Endothelial cell of umbilical vein (primary cell): ENCODE results near the gene NUDT3. TPM values are rescaled to one million over a fixed set of nuclear protein-coding genes. Genes with fewer than 3 reads are reported as not detected.

Experiments used
- BruUV-seq: library from RNA; stranded (reverse); fragments of 400-500 nt; replicated peaks from 2 replicates; lab custom pipeline; 2021; lab: Mats Ljungman, UMichigan
- CTCF ChIA-PET: fragments of 300-600, 350-600 bp; sonication (Branson Sonifier 250); formaldehyde crosslinking; loops from one replicate; lab custom pipeline; 2021; ENCODE audit warnings: antibody characterized with exemption, inconsistent platforms; lab: Charles Lee
- POLR2A ChIA-PET: fragments of 300-600, 350-600 bp; sonication (Branson Sonifier 250); formaldehyde crosslinking; loops from one replicate; lab custom pipeline; 2021; ENCODE audit warnings: antibody characterized with exemption, inconsistent platforms; lab: Charles Lee
- DNase-seq: peaks from one replicate; pipeline ENCODE4 v3.0.0-alpha.2; 2011; ENCODE audit warnings: low read depth, low spot score
- FAIRE-seq: peaks from 2 replicates; lab custom pipeline; 2011; peaks lifted over from hg19 to GRCh38; lab: Jason Lieb, UNC
- H2AFZ ChIP-seq: 2 replicates; pipeline ENCODE4 v1.6.0; 2012; ENCODE audit warnings: low read depth, low read length, control low read depth, inconsistent platforms
- H3K27ac ChIP-seq: 2 replicates; pipeline ENCODE4 v1.5.1; 2011; ENCODE audit warnings: low read depth, mild to moderate bottlenecking, control low read depth, low read length, moderate library complexity; ENCODE audit not compliant: insufficient read depth
- H3K27me3 ChIP-seq, 2 experiments: 2 replicates each; pipeline versions ENCODE4 v1.6.0 to v1.6.1; 2011; ENCODE audit warnings: low read length in 2 of 2, mixed read lengths in 1 of 2; ENCODE audit not compliant: control insufficient read depth in 2 of 2, insufficient read depth in 2 of 2
- H3K36me3 ChIP-seq, 2 experiments: 2 replicates in 1 of 2; 3 replicates in 1 of 2; pipeline ENCODE4 v1.5.1; 2011; ENCODE audit warnings: low read length in 2 of 2, mild to moderate bottlenecking in 1 of 2, moderate library complexity in 1 of 2; ENCODE audit not compliant: control insufficient read depth in 2 of 2, insufficient read depth in 2 of 2; ENCODE audit errors: extremely low read depth in 1 of 2
- H3K4me1 ChIP-seq: 3 replicates; pipeline ENCODE4 v1.5.1; 2011; ENCODE audit warnings: mild to moderate bottlenecking, low read length; ENCODE audit not compliant: control insufficient read depth, insufficient read depth; ENCODE audit errors: extremely low read depth
- H3K4me2 ChIP-seq: 2 replicates; pipeline ENCODE4 v1.6.1; 2011; ENCODE audit warnings: low read length, control low read depth, mixed read lengths; ENCODE audit not compliant: insufficient read depth
- H3K4me3 ChIP-seq, 3 experiments: fragments of 200-600 bp in 1 of 3; sonication (generic), shearing (Covaris generic) in 1 of 3; replicated peaks in 1 of 3; 2 replicates each; pipeline ENCODE4 v1.5.1; 2011 to 2016; ENCODE audit warnings: control low read depth in 3 of 3, low read length in 3 of 3, mild to moderate bottlenecking in 2 of 3, inconsistent platforms in 1 of 3, low read depth in 1 of 3, moderate library complexity in 1 of 3; ENCODE audit not compliant: insufficient read depth in 1 of 3
- H3K79me2 ChIP-seq: 2 replicates; pipeline ENCODE4 v1.6.0; 2012; ENCODE audit warnings: low read length, inconsistent platforms; ENCODE audit not compliant: control insufficient read depth, insufficient read depth
- H3K9ac ChIP-seq: replicated peaks from 2 replicates; pipeline ENCODE3; 2011; ENCODE audit warnings: low read length, control low read depth; ENCODE audit not compliant: insufficient read depth; ENCODE audit errors: extremely low read depth
- H3K9me1 ChIP-seq: replicated peaks from 3 replicates; pipeline ENCODE4 v1.6.0; 2011; ENCODE audit warnings: mild to moderate bottlenecking, low read length; ENCODE audit not compliant: control insufficient read depth, insufficient read depth; ENCODE audit errors: extremely low read depth
- H3K9me3 ChIP-seq: replicated peaks from 2 replicates; pipeline ENCODE4 v1.5.1; 2012; ENCODE audit warnings: low read length, inconsistent platforms; ENCODE audit not compliant: control insufficient read depth, insufficient read depth
- H4K20me1 ChIP-seq: replicated peaks from 2 replicates; pipeline ENCODE3; 2011; ENCODE audit warnings: mild to moderate bottlenecking, low read length; ENCODE audit not compliant: control insufficient read depth, insufficient read depth; ENCODE audit errors: extremely low read depth
- CTCF ChIP-seq, 2 donors: IDR thresholded peaks; 1 replicate in 1 of 2; 2 replicates in 1 of 2; pipeline ENCODE4 v1.5.1; 2011; ENCODE audit warnings: low read length in 2 of 2, mild to moderate bottlenecking in 2 of 2, moderate library complexity in 2 of 2, control low read depth in 1 of 2, inconsistent platforms in 1 of 2, low read depth in 1 of 2; ENCODE audit not compliant: insufficient read depth in 1 of 2; ENCODE audit errors: extremely low read depth in 1 of 2
- EZH2 ChIP-seq: IDR thresholded peaks from 2 replicates; pipeline ENCODE4 v1.6.1; 2012; ENCODE audit warnings: borderline replicate concordance, low read depth, mild to moderate bottlenecking, moderate library complexity, low read length, inconsistent platforms; ENCODE audit not compliant: severe bottlenecking
- FOS ChIP-seq: IDR thresholded peaks from 2 replicates; pipeline ENCODE4 v1.6.1; 2011; ENCODE audit warnings: mild to moderate bottlenecking, low read length, moderate library complexity, borderline replicate concordance; ENCODE audit not compliant: insufficient read depth
- GATA2 ChIP-seq: IDR thresholded peaks from 2 replicates; pipeline ENCODE4 v1.7.0; 2011; ENCODE audit warnings: low read depth, mild to moderate bottlenecking, moderate library complexity, mixed read lengths, low read length; ENCODE audit not compliant: insufficient read length, insufficient read depth
- JUN ChIP-seq: IDR thresholded peaks from 2 replicates; pipeline ENCODE4 v1.6.1; 2011; ENCODE audit warnings: borderline replicate concordance, low read depth; ENCODE audit not compliant: insufficient read length, insufficient read depth
- MAX ChIP-seq: IDR thresholded peaks from 2 replicates; pipeline ENCODE4 v1.6.1; 2011; ENCODE audit not compliant: insufficient read depth, insufficient read length
- MYC ChIP-seq: IDR thresholded peaks from one replicate; pipeline ENCODE4 v1.6.1; 2011; ENCODE audit warnings: mild to moderate bottlenecking, low read depth, low read length
- POLR2A ChIP-seq: IDR thresholded peaks from 2 replicates; pipeline ENCODE4 v1.6.1; 2012; ENCODE audit warnings: low read depth, mild to moderate bottlenecking, control low read depth, low read length
- POLR2AphosphoS5 ChIP-seq: IDR thresholded peaks from 2 replicates; pipeline ENCODE4 v1.6.1; 2012; ENCODE audit warnings: low read depth, mild to moderate bottlenecking, control low read depth, low read length, moderate library complexity; ENCODE audit not compliant: insufficient read depth
- dilution Hi-C: fragments of 300-500 bp; cut with MboI; formaldehyde crosslinking; loops from one replicate; pipeline ENCODE4 v1.15.0; 2019; ENCODE audit warnings: low sequenced_read_pairs; ENCODE audit not compliant: extremely low pct_ligation_motif_present
- intact Hi-C: fragments of 100-400 bp; cut with micrococcal nuclease; formaldehyde crosslinking; loops from one replicate; pipeline ENCODE4 v1.10.0; 2022
- polyA plus RNA-seq, 4 experiments: library from polyadenylated mRNA; depleted of rRNA in 3 of 4; stranded (reverse) in 3 of 4; unstranded in 1 of 4; fragments of >200 nt; gene quantifications; 2 replicates each; pipeline versions ENCODE4 v1.2.1 to v1.2.3, GENCODE V29; 2011 to 2012; ENCODE audit warnings: missing spikeins in 1 of 4
- total RNA-seq: library from RNA; stranded (reverse); gene quantifications from 2 replicates; pipeline ENCODE4 v1.2.3, GENCODE V29; 2021

The NUDT3 gene
- total and polyA plus RNA-seq, 2 donors (not counting 3 experiments of a cell fraction or from before 2014, with no cell fraction given): 11.9 to 30.9 TPM

- Histone ChIP-seq H3K9me3 (no peaks in the 10 kb centered on the region), H3K9ac (peak overlapping the region; percentile 79), H3K4me2 (peak overlapping the region; percentile 98), H3K79me2 (peaks cover 51% of the 10 kb centered on the region), H3K27ac (peak overlapping the region; percentile 27), H4K20me1 (no peaks in the 10 kb centered on the region), H3K4me3 (peak overlapping the region; percentile 84 to 98 (median 96)), H2AFZ (peak overlapping the region; percentile 55), H3K36me3 (no peaks in the 10 kb centered on the region), H3K4me1 (peaks cover 11% of the 10 kb centered on the region), H3K9me1 (no peaks in the 10 kb centered on the region), H3K27me3 (no peaks in the 10 kb centered on the region)
- peak; percentile 61 for DNase-seq
- CTCF ChIA-PET: interaction anchor here (1.2 to 4.5 kb wide), 8 partner anchors 9 to 196 kb away, joined by 3 to 35 read pairs (median 5); partner anchors contain the start of gene SMIM29
- dilution Hi-C loops (no loop called here), intact Hi-C loops (loop anchor here (1.0 to 5.0 kb wide), 7 partner anchors 22 to 196 kb away; partner anchors contain the start of gene SMIM29)
- POLR2A ChIA-PET: interaction anchor here (1.2 to 1.7 kb wide), 2 partner anchors 34 to 147 kb away, joined by 3 to 4 read pairs; partner anchors contain the start of gene RPS10
- FAIRE-seq: peak; percentile 72
- no TSS peak for BruUV-seq
- TF ChIP-seq GATA2 (no peak), MAX (no peak), EZH2 (no peak), POLR2AphosphoS5 (no peak), POLR2A (peak; percentile 58), JUN (no peak), MYC (peak; percentile 55), CTCF (IDR thresholded peaks at IDR 0.05; ENCODE audit: extremely low read depth in 1 of 2, insufficient read depth in 1 of 2, low read depth in 1 of 2, low read length in 2 of 2) (no peak), FOS (no peak)
Observed at GRCh38 chr6:34391786-34392496, 528 bp downstream of the NUDT3 start.
